Right hindlimb (tissue), 1 donor: ENCODE measurements around the gene MRTFA.
"Not testable (repeated sequence)": the region's sequence is repeated elsewhere in the genome, so short reads cannot be mapped to it uniquely, and the experiment has no call there.

Experiments used
- DNase-seq: peaks from one replicate; pipeline ENCODE4 v3.0.0-alpha.2; 2018

The MRTFA gene

DNA sequence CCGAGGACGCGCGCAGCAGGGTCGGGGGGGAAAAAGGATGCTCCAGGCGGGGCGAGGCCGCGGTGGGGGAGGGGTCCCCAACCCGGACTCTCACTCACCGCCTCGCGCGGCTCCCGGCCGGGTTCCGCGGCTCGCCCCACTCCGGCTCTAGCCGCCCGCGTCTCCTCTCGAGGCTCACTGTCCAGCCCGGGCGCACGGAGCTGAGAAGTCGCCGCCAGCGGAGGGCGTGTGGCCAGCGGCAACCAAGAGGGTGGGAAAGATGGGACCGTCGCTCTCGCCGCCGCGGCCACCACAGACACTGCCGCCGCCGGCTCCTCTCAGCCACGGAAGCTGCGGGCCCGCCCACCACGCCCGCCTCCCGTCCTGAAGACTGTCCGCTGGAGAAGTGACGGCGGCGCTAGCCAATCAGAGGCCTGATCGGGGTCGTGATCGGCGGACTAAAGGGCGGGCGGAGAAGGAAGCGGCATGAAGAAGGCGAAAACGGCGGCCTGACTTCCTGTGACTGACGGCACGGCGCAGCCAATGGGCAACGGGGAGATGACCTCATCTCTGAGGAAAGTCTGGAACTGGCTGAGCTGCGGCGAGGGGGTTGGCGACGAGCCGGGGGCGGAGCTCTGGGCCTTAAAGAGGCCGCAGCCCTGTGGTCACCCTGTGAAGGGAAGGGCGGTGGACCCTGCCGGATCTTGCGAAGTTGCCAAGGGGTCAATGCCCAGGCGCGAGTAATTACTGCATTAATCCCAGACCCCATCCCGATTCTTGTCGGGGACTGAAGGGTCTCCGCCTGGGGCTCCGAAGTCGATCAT lies at the start of gene MRTFA:
MRTFA (minus strand) TSS at position 340 of the 803 bp plus-strand sequence.
- DNase-seq = peak; percentile 100

DNA sequence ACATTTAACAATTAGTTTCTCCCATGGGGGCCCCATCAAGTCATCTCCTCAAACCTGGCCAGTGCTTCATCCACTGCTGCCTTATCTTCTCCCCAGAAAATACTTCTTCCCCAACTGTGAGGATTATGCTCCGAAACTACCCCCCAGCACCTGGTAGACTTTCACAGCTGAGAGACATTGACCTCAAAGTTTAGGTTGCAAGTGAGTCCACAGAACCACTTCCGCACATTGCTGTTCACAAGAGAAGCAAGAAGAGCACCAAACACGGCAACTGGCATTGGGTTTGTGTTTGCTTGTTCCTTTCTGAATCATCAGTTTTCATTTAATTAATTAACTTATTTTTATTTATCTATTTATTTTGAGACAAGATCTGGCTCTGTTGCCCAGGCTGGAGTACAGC lies 48.9 kb upstream of the MRTFA start:
- DNase-seq = no peak

DNA sequence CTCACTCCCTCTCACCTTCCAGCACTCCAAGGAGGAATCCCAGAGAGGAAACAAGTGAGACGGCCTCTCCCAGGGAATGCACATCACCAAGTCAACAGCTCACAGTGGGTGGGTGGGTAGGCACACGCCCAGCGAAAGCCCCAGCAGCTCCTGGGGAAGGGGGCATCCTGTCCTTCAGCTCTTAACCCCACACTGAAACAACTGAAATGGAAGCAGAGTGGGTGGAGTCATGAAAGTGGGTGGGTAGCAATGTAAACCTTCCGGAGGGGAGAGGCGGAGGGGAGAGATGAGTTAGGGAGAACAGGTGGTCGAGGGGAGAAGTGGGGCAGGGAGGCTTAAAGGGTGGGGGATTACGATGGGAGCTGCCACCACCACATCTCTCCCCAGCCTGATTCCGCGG lies 48.2 kb upstream of the MRTFA start:
- no peak for DNase-seq

DNA sequence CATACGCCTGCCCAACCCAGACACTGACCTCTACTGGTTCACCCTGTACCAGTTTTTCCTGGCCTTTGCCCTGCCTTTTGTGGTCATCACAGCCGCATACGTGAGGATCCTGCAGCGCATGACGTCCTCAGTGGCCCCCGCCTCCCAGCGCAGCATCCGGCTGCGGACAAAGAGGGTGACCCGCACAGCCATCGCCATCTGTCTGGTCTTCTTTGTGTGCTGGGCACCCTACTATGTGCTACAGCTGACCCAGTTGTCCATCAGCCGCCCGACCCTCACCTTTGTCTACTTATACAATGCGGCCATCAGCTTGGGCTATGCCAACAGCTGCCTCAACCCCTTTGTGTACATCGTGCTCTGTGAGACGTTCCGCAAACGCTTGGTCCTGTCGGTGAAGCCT lies 44.9 kb upstream of the MRTFA start:
- DNase-seq = no peak

GRCh38 chr22:40680819-40681183 lies 44.3 kb upstream of the MRTFA start:
- no peak for DNase-seq

- no peak for DNase-seq
Measured at GRCh38 chr22:40679964-40680818, 43.7 kb upstream of the MRTFA start.

- no peak for DNase-seq
Measured at GRCh38 chr22:40679249-40679963, 42.9 kb upstream of the MRTFA start, which contains the start of gene MCHR1. Gene MCHR1, plus strand, starts transcription at chr22:40679484. Its CDS starts 169 bp downstream, at chr22:40679653.

GRCh38 chr22:40678493-40679248 lies 42.2 kb upstream of the MRTFA start:
- no peak for DNase-seq

- DNase-seq = no peak
Measured at GRCh38 chr22:40676644-40677043, 40.1 kb upstream of the MRTFA start.

GRCh38 chr22:40676166-40676565 lies 39.6 kb upstream of the MRTFA start:
- DNase-seq = not testable (repeated sequence)

GRCh38 chr22:40674274-40674673 lies 37.8 kb upstream of the MRTFA start:
- DNase-seq = no peak

DNA sequence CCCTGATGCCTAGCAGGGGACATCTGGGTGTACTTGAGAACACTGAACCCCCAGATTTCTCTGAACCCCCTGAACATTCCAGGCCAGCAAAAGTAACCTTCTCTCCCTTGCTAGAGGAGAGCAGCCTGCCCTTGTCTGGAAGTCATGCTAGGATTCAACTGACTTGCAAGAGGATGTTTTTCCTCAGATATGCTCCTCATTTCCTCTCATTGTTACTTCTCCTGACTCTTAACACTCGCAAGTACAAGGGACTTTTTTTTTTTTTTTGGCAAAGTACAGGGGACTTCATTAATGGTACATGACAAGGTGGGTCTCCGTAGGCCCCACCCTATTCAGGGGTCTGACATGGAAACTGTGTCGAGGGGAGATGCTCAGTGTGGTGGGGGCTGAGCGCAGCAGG lies 36.5 kb upstream of the MRTFA start:
- DNase-seq = no peak

GRCh38 chr22:40671796-40672360 lies 35.4 kb upstream of the MRTFA start:
- DNase-seq = no peak

- no peak for DNase-seq
Measured at GRCh38 chr22:40671369-40671768, 34.9 kb upstream of the MRTFA start.

- no peak for DNase-seq
Measured at GRCh38 chr22:40670058-40670457, 33.5 kb upstream of the MRTFA start.

- no peak for DNase-seq
Measured at GRCh38 chr22:40668611-40669411, 32.3 kb upstream of the MRTFA start.

DNA sequence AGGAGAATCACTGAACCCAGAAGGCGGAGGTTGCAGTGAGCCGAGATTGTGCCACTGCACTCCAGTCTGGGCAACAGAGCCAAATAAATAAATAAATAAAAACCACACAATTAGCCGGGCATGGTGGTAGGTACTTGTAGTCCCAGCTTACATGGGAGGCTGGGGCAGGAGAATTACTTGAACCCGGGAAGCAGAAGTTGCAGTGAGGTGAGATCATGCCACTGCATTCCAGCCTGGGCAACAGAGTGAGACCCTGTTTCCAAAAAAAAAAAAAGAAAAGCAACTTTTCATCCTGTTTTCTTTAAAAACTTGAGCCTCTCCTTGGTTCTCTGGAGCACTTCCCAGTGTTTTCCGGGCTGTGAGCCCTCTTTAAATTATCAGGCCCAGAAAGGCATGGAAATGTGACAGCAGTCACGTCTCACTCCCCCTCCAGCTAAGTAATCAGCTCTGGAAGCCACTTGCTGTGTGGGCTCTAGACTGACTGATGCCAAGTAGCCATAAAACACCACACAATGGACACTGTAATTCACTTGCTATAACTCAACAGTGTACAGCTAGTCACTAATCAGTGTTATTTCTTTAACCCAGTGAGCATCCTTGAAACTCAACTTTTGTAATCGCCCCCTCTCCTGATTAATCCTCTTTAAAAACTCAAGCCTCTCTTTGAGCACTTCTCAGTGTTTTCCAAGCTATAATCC lies 29.8 kb upstream of the MRTFA start:
- DNase-seq = peak; percentile 81

DNA sequence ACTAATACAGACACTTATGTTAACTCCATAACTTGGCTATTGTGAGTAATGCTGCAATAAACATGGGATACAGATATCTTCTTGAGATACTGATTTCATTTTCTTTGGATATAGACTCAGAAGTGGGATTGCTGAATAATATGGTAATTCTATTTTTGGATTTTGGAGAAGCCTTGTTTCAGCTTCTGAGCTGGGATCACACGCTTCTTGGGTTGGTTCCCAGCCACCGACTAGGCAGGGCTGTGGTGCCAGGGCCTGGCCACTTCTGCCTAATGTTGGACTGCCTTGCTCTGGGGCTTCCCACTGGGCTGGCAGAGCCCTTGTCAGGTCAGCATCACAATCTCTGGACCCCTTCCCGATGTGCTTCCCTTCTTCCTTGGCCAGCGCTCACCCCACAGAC lies 28.8 kb upstream of the MRTFA start:
- peak; percentile 77 for DNase-seq

DNA sequence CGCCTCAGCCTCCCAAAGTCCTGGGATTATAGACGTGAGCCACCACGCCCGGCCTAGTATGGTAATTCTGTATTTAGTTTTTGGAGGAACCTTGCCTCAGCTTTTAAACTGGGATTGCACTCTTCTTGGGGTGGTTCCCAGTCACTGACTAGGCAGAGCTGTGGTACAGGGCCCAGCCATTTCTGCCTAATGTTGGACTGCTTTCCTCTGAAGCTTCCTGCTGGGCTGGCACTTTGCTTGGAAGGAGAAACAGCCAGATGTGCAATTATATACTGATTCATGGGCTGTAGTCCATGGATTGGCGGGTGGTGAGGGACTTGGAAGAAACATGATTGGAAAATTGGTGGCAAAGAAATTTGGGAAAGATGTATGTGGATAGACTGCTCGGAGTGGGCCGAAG lies 25.2 kb upstream of the MRTFA start:
- DNase-seq = no peak

DNA sequence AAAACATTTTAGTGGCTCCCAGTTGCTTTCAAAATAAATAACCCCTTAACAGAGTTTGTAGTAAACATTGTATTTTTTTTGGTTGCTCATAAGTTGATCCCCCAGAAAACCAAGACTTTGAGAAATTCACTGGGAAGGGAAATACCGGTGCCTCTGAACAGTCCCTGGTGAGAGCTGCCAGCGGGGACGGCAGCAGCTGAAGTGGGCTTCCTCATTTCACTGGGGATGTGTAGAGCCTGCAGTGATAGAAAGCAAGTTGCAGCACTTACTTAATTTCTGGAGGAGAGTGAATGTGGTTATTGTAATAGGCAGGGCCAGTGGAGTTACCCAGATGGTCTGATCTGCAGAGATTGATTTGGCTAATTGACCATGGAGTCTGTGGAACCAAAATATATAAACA lies 24.2 kb upstream of the MRTFA start:
- DNase-seq = no peak

DNA sequence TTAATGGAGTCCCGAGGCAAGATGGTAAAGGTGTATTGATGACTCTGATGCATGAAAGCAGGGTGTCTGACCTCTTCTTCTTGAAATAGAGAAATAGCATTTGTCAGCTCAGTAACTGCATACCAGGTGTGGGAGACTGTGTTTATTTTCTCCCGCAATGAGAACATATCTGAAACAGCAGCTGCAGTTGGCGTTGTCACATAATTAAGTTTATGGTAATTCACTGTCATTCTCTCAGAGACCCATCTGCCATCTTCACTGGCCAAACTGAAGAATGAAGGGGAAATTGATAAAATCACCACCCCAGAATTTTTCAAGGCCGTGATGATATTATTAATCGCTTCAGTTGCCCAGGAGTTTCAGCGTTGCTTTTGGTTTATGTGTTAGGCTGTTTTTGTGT lies 22.6 kb upstream of the MRTFA start:
- no peak for DNase-seq
